NCI-H2081 (cell line): ENCODE data around the gene TMOD2.
"Not testable (repeated sequence)": the region's sequence is repeated elsewhere in the genome, so short reads cannot be mapped to it uniquely, and the experiment has no call there.

Experiments
- DNase-seq, 2 experiments: peaks; one replicate each; lab custom pipeline; 2025; lab: John Stamatoyannopoulos, UW

The TMOD2 gene

GRCh38 chr15:51771773-51772172 lies 20.4 kb downstream of the TMOD2 start:
- DNase-seq, result peak; percentile 74 to 91

- DNase-seq, result no peak
These were observed 23.5 kb downstream of the TMOD2 start for GRCh38 chr15:51774916-51775315.

GRCh38 chr15:51775967-51776816 lies 24.8 kb downstream of the TMOD2 start:
- DNase-seq, result peak; percentile 65 to 70

GRCh38 chr15:51776952-51777569 lies 25.7 kb downstream of the TMOD2 start:
- peak; percentile 71 to 78 for DNase-seq

- DNase-seq, result no peak
These were observed 29.2 kb downstream of the TMOD2 start for GRCh38 chr15:51780636-51781035.

GRCh38 chr15:51781506-51781905 lies 30.1 kb downstream of the TMOD2 start:
- no peak for DNase-seq

DNA sequence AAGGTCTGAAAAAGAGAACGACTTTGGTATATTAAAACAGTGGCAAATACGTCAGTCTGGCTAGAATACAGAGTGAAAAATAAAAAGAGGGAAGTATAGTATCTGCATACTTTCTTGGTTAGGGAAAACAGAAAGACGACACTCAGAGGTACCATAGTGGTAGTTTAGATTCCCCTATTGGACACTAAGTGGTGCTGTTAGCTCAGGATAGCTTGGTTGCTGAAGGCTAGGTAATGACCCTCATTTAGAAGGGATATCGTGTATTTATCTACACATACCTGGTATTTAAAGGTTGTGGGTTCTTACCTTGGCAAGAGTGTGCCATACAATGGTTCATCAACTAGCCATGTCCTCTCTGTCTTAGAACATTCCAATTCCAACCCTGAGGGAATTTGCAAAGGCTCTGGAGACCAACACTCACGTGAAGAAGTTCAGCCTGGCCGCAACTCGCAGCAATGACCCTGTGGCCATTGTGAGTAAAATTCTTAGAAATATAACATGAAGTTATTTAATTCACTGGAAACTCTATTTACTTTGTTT lies 31.0 kb downstream of the TMOD2 start:
- DNase-seq, result peak in 1 of 2 experiments; percentile 39

DNA sequence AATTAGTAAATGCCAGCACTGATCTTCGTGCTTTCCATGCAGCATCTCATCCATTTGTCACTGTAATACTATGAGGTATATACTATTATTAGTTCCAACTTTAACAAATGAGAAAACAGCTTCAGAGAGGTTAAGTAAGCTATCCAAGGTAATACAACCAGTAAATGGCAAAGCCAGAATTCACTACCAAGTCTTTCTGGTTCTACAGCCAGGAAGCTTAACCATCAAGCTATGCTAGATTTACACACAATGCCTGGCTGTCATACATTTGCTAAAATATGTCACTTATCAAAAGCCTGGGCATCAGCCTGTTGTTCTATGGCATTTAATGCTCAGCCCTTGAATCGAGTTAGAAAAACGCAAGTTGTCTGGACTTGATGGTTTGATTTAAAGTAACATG lies 32.6 kb downstream of the TMOD2 start:
- no peak for DNase-seq

DNA sequence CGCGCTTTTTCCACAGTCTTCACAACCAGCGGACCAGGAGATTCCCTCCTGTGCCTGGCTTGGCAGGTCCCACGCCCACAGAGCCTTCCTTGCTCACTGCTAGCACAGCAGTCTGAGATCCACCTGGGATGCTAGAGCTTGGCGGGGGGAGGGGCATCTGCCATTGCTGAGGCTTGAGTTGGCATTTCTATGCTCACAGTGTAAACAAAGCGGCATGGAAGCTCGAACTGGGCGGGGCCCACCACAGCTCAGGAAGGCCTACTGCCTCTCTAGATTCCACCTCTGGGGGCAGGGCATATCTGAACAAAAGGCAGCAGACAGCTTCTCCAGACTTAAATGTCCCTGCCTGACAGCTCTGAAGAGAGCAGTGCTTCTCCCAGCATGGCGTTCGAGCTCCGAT lies 35.7 kb downstream of the TMOD2 start:
- not testable (repeated sequence) for DNase-seq

- not testable (repeated sequence) for DNase-seq
These were observed 41.1 kb downstream of the TMOD2 start for GRCh38 chr15:51792474-51792873.

DNA sequence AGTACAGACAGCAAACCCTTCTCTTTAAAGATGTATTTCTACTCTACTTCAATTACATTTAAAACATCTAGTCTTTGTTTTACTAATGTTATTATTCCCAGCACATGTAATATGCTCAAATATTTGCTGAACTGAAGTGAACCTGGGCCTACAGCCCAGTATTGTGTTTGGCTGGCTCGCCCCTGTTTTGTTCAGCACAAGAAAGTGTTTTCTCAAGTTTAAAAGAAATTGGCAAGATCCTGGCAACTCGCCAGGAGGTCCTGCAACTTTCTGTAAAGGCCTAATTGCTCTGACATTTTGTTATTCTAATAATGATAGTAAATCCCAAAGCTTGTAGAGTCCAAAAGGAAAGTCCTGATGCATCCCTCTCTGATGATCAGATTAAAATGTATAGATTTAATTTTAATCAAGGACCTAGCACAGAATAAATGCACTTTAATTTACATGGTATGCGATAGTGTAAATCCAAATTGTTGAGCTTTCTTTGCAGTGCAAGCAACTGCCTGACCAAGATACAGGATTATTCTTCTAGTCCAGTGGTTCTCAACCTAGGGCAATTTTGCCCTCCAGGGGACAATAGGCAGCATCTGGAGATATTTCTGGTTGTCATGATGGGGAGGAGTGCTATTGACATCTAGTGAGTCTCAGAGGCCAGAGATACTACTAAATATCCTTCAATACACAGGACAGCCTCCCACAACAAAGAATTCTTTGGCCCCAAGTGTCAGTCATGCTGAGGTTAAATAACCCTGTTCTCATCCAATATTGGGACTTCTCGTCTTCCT lies 42.3 kb downstream of the TMOD2 start:
- DNase-seq, result peak in 1 of 2 experiments; percentile 17

- no peak for DNase-seq
These were observed 45.5 kb downstream of the TMOD2 start for GRCh38 chr15:51796847-51797401.

GRCh38 chr15:51798281-51798680 lies 46.9 kb downstream of the TMOD2 start:
- DNase-seq, result no peak

- no peak for DNase-seq
These were observed 48.2 kb downstream of the TMOD2 start for GRCh38 chr15:51799282-51800252.

DNA sequence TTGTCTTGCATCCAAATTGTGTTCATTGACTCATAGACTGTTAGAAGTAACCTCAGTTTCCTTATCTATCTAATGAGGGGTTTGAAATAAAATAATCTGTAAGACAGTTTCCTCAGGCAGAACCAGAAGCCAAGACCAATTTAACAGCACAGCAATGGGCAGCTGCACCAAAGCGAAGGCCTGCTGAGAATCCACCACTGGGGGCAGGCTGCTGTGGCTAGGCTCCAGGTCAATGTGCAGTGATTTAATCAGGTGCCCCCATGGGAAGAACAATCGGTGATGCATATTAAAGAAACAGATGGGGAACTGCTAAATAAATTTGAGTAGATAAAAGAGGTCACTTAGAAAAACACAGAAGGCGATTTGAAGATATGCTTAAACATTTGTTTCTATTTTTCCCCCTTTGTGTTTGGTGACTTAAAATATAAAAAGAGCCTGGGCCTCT lies 50.0 kb downstream of the TMOD2 start:
- DNase-seq, result peak; percentile 37 to 56

DNA sequence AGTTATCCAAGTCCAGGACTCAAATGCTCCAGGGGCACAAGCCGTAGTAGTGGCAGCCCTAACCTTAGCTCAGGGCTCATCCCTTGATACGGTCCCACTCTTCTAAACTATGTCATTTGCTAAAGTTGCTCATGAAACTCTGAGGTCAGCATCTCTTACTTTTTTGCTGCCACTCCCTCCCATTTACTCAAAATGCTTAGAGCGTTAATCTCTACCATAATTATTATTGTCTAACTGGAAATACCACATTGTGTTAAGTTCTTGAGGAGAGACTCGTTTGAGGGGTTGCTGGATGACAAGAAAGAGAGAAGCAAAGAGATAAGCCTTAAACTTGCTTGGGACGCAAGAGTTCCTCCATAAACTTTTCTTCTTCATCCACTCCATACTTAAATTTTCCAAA lies 51.2 kb downstream of the TMOD2 start:
- DNase-seq, result no peak

GRCh38 chr15:51803965-51804364 lies 52.6 kb downstream of the TMOD2 start:
- DNase-seq, result no peak

DNA sequence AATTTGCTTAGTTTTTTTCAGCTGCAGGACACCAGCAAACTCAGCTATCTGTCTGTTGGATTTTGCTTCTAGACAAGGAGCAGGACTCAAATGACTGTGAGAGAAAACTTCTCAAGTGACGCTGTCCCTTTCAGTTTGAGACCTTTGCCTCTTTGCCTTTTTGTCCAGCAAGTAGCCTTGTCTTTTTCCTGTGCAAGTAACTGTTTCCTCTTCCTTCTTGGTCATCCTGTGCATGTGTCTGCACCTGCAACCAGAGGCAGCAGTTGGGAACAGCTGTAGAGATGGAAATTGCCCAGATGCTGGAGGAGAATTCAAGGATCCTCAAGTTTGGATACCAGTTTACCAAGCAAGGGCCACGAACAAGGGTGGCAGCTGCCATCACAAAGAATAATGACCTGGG lies 54.7 kb downstream of the TMOD2 start:
- DNase-seq, result no peak

DNA sequence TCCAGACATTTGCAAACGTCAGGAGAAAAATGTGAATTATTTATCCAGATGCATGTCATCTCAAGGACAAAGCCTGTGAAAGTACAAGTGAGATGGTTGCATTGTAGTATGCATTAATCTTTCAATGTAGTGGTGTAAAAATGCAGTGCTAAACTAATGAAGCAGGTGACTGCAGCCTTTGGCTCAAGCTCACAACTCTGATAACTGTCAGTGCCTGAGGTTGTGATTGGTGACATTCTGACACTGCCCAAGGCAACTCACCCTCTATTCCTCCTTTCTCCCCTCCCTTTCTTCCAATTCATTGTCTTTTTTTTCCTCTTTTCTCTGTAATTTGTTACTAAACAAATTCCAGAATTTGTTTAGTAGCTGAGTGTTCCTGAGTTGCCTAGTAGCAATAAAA lies 58.1 kb downstream of the TMOD2 start:
- no peak for DNase-seq

- no peak for DNase-seq
These were observed 61.2 kb downstream of the TMOD2 start for GRCh38 chr15:51812598-51812997.

DNA sequence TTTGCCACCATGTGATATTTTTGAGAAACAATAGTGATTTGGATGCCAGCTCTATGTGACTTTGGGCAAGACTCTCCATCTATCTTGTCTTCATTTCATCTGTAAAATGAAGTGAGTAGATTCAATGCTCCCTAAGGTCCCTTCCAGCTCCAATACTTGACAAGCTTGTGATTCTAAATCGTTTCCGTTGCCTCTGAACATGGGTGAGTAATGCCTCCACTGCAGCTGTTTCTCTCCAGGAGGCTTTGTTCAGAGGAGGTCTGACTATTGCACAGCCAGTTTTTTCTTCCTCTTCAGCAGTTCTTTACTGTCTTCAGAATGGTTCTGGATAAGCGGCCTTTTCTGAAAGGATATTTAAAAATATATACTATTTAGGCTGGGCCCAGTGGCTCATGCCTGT lies 63.2 kb downstream of the TMOD2 start:
- no peak for DNase-seq
